Measurements from ENCODE around the gene CALR3.
"Not testable (repeated sequence)": the region's sequence is repeated elsewhere in the genome, so short reads cannot be mapped to it uniquely, and the experiment has no call there.

DNA sequence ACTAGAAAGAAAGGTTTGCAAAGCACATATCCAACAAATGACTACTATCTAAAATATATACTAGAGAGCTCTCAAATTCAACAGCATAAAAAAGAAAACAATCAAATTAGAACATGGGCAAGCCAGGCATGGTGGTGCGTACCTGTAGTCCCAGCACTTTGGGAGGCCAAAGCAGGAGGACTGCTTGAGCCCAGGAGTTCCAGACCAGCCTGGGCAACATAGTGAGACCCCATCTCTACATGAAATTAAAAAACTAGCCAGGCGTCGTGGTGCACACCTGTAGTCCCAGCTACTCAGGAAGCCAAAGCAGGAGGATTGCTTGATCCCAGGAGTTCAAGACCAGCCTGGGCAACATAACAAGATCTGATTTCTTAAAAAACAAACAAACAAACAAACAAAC is 47.1 kb downstream of the CALR3 start:
- TF ChIP-seq HDAC2 (IDR thresholded peaks at IDR 0.05; ENCODE audit: borderline replicate concordance in 1 of 2, low read depth in 2 of 2, low read length in 2 of 2); POLR2A (IDR thresholded peaks at IDR 0.05; ENCODE audit: control extremely low read depth in 1 of 2, low read depth in 2 of 2, low read length in 2 of 2): not testable (repeated sequence)

Measured in H1 (cell line).